GM12872 (cell line): Measurements from ENCODE around the gene TSHZ3.

ENCODE experiments used
- CTCF ChIP-seq: IDR thresholded peaks from 3 replicates; pipeline ENCODE4 v1.5.1; 2011; ENCODE audit warnings: low read depth, mild to moderate bottlenecking, low read length, moderate library complexity; ENCODE audit not compliant: insufficient read depth

Gene TSHZ3

GRCh38 chr19:31270897-31271296 is 78.3 kb downstream of the TSHZ3 start:
- no peak for TF ChIP-seq CTCF

GRCh38 chr19:31269425-31270127 is 79.7 kb downstream of the TSHZ3 start:
- TF ChIP-seq CTCF, result no peak

- TF ChIP-seq CTCF, result no peak
Measured at GRCh38 chr19:31268751-31269383, 80.4 kb downstream of the TSHZ3 start.

- TF ChIP-seq CTCF, result no peak
Measured at GRCh38 chr19:31266731-31267130, 82.5 kb downstream of the TSHZ3 start.

GRCh38 chr19:31266196-31266595 is 83.0 kb downstream of the TSHZ3 start:
- no peak for TF ChIP-seq CTCF

GRCh38 chr19:31264041-31264778 is 85.0 kb downstream of the TSHZ3 start:
- no peak for TF ChIP-seq CTCF

GRCh38 chr19:31263328-31263727 is 85.9 kb downstream of the TSHZ3 start:
- TF ChIP-seq CTCF, result no peak
